AG10803 (cell line): Measurements from ENCODE around the gene TENM3.

Experiments
- DNase-seq: peaks from one replicate; pipeline ENCODE4 v3.0.0; 2010; ENCODE audit warnings: low read depth
- H3K4me3 ChIP-seq: 2 replicates; pipeline ENCODE4 v1.5.1; 2011; ENCODE audit warnings: mild to moderate bottlenecking, low read length, control low read depth
- TF ChIP-seq, protein P1 (sequence below): conservative IDR thresholded peaks from 2 replicates; pipeline ENCODE4 v1.5.1; 2011; ENCODE audit warnings: mild to moderate bottlenecking, low read length, control low read depth, inconsistent platforms

The TENM3 gene

DNA sequence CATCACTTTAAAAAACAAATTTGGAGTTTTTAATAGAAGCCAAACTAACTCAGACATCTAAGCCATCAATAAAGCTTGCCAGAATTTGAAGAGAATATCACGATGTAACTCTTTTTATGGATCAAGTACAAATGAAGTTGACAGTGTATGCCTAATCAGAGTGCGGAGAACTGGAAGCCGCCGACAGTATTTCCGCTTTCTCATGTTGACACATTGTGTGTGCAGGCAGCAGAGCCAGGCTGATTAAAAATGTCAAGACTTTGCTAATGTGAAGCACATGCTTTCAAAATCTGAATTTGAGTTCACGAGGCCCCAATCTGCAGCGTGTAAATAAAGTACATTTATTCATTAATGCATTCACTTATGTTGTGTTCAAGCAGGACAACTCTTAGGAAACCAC lies 161.2 kb downstream of the TENM3 start:
- TF ChIP-seq, protein P1, sequence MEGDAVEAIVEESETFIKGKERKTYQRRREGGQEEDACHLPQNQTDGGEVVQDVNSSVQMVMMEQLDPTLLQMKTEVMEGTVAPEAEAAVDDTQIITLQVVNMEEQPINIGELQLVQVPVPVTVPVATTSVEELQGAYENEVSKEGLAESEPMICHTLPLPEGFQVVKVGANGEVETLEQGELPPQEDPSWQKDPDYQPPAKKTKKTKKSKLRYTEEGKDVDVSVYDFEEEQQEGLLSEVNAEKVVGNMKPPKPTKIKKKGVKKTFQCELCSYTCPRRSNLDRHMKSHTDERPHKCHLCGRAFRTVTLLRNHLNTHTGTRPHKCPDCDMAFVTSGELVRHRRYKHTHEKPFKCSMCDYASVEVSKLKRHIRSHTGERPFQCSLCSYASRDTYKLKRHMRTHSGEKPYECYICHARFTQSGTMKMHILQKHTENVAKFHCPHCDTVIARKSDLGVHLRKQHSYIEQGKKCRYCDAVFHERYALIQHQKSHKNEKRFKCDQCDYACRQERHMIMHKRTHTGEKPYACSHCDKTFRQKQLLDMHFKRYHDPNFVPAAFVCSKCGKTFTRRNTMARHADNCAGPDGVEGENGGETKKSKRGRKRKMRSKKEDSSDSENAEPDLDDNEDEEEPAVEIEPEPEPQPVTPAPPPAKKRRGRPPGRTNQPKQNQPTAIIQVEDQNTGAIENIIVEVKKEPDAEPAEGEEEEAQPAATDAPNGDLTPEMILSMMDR = no peak
- peak; percentile 48 for DNase-seq
- no peak overlapping the region for H3K4me3 ChIP-seq

DNA sequence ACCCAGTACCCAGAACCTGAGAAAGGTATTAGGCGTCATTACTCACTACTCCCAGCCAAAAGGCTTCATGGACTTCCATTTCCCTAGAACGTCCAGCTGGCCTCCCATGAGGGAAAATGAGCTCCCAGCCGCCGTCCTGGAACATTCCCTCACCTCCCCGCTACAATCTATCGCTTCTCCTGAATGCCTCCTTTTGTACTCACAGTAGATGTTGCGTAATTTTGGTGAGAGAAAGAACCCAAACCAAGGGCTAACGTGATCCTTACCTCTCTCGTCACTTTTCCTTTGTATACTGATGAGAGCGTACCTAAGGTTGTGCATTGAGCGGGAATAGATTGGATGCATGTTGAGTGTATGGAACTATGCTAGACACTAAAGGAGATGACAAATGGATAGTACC lies 161.9 kb downstream of the TENM3 start:
- TF ChIP-seq, protein P1 = no peak
- no peak for DNase-seq
- no peak overlapping the region for H3K4me3 ChIP-seq

DNA sequence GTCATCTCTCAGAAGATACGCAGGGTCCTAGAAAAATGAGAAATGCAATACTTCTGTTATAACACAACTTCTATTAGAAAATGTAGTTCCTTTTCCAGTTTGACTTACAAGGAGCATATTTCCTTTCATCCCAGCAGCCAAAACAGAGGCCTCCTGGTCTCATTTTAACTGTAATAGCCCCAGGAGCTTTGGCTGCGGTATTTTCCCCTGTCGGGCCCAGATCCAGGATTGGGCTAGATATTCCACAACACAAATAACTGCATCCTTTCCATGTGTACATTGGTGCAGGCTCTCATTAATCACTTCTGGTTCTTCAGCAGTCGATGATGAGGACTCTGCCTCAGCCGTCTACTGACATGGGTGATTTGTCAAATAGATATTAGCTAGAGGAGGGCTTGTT lies 166.1 kb downstream of the TENM3 start:
- no peak for DNase-seq
- no peak overlapping the region for H3K4me3 ChIP-seq
- TF ChIP-seq, protein P1 = no peak

DNA sequence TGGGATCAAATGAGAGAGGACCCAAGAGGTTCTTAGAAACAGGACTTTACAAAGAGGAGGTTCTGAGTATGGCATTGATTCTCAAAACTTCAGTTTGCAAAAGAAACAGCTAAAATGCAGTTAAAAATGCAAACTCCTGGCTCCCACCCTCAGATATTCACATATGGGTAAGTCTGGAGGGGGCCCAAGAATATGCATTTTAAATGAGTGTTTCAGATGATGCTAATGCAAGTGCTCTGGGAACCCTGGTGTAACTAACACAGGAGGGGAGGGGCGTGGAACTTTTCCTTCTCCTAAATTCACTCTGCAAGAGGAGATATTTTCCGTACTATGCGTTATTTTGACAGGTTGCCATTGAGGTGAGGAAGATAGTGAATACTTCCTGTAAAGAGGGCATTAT lies 168.2 kb downstream of the TENM3 start:
- no peak for DNase-seq
- no peak overlapping the region for H3K4me3 ChIP-seq
- TF ChIP-seq, protein P1 = no peak

DNA sequence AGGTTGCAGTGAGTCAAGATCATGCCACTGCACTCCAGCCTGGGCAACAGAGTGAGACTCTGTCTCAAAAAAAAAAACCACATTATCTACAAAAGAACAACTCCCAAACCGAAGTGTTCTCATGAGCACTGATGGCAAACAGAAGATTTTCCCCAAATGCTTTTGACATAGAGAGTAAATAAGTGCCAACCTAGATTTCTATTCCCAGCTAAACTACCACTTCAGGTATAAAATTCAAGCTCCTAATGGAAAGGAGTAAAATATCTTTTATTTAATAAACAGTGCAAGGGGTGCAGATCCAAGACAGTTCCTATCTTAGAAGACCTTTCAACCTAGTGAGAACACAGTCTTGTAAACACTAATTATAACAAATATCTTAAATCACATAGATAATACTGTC lies 170.3 kb downstream of the TENM3 start:
- no peak overlapping the region for H3K4me3 ChIP-seq
- no peak for DNase-seq
- TF ChIP-seq, protein P1 = no peak

DNA sequence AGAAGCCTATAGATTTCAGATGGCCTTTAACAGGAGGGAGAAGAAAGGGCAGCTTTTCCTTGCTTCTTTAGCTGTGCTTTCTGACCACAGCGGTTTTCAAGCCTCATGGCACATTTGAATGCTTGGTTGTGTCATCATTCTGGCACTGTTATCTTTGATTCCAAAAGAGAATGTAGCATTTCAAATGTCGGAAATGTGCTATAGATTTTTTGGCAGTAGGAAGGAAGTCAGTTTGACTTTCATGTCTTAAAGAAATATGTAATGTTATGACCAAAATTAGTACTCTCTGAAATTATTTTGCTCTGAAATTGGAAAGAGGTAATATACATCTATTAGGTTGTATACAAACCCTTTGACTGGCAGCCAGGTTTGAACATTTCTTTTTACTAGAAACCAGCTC lies 171.9 kb downstream of the TENM3 start:
- DNase-seq = no peak
- no peak overlapping the region for H3K4me3 ChIP-seq
- TF ChIP-seq, protein P1 = no peak

DNA sequence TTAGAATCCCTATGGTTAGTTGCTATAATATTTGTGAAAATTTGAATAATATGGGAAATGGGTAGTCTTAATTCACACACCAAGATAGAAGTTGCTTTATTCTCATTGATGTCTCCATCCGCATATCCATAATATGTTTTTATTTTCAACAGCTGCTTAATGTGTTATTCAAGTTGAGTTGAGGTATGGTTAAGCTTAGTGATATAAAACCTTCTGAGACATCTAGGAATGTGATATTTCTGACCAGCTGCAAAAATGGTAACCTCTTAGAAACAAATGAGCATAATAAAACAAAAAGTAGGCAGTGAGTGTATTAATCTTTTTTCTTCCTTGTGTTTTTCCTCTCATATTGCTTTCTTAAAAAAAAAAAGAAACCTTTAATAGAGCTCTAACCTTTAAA lies 172.9 kb downstream of the TENM3 start:
- TF ChIP-seq, protein P1 = no peak
- DNase-seq = no peak
- H3K4me3 ChIP-seq = no peak overlapping the region
